Cardiac fibroblast (primary cell): ENCODE measurements around the gene AMZ1.

Source experiments
- DNase-seq, 2 donors: peaks; one replicate each; pipeline versions ENCODE4 v3.0.0 to v3.0.0-alpha.2; 2010; ENCODE audit warnings: low read depth in 2 of 2
- H3K4me3 ChIP-seq, 2 donors: replicated peaks in 1 of 2; 1 replicate in 1 of 2; 2 replicates in 1 of 2; pipeline ENCODE4 v1.5.1; 2011; ENCODE audit warnings: low read depth in 2 of 2, low read length in 2 of 2, mild to moderate bottlenecking in 2 of 2, moderate library complexity in 1 of 2
- TF ChIP-seq, protein P1 (sequence below): IDR thresholded peaks from one replicate; pipeline ENCODE4 v1.5.1; 2011; ENCODE audit warnings: low read depth, mild to moderate bottlenecking, low read length, inconsistent platforms

Gene AMZ1

DNA sequence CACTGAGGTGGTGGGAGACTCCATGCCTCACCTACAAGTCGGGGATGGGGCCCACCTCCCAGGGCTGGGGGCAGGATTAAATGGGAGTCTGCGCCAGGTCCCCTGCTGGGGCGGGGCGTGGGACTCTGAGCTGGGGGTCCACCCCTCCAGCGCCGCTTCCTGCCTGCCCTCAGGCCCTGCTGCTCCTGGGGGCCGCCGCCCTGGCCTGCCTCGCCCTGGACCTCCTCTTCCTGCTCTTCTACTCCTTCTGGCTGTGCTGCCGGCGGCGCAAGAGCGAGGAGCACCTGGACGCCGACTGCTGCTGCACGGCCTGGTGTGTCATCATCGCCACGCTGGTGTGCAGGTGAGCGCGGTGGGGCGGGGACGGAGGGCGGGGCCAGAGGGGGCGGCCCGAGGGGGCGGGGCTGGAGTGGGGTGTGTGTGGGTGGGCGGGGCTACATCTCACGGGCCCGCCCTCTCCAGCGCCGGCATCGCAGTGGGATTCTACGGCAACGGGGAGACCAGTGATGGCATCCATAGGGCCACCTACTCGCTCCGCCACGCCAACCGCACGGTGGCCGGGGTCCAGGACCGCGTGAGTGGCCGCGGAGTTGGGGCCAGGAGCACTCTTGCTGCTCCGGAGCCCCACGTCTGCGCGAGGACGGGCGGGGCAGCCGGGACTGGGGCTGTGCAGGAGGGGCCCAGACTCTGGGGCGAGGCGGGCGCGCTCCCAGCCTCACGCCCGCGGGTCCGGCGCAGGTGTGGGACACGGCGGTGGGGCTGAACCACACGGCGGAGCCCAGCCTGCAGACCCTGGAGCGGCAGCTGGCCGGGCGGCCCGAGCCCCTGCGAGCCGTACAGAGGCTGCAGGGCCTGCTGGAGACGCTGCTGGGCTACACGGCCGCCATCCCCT, 41.1 kb upstream of the AMZ1 start:
- TF ChIP-seq, protein P1, sequence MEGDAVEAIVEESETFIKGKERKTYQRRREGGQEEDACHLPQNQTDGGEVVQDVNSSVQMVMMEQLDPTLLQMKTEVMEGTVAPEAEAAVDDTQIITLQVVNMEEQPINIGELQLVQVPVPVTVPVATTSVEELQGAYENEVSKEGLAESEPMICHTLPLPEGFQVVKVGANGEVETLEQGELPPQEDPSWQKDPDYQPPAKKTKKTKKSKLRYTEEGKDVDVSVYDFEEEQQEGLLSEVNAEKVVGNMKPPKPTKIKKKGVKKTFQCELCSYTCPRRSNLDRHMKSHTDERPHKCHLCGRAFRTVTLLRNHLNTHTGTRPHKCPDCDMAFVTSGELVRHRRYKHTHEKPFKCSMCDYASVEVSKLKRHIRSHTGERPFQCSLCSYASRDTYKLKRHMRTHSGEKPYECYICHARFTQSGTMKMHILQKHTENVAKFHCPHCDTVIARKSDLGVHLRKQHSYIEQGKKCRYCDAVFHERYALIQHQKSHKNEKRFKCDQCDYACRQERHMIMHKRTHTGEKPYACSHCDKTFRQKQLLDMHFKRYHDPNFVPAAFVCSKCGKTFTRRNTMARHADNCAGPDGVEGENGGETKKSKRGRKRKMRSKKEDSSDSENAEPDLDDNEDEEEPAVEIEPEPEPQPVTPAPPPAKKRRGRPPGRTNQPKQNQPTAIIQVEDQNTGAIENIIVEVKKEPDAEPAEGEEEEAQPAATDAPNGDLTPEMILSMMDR: no peak
- no peak overlapping the region for H3K4me3 ChIP-seq
- DNase-seq: no peak

DNA sequence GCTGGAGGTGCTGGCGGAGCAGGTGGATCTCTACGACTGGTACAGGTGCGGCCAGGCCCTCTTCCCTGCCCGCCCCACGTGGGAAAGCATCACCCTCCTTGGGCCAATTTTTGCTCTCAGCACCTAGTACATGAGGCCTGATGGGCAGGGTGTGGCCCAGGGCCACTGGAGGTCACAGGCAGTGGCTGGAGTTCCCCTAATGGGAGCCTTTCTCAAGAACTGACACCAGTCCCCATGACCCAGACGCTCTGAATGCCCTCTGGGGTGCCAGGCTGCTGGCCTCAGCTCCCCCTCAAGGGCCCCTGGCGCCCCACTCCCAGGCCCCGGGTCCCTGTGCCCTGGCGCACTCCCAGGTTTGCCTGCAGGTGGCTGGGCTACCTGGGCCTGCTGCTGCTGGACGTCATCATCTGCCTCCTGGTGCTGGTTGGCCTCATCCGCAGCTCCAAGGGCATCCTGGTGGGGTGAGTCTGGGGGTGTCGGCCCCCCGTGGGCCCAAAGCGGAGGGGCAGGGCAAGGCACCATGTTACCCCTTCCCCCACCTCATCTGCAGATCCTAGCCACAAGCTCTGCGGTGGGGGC, 40.3 kb upstream of the AMZ1 start:
- no peak for DNase-seq
- TF ChIP-seq, protein P1: no peak
- no peak overlapping the region for H3K4me3 ChIP-seq

DNA sequence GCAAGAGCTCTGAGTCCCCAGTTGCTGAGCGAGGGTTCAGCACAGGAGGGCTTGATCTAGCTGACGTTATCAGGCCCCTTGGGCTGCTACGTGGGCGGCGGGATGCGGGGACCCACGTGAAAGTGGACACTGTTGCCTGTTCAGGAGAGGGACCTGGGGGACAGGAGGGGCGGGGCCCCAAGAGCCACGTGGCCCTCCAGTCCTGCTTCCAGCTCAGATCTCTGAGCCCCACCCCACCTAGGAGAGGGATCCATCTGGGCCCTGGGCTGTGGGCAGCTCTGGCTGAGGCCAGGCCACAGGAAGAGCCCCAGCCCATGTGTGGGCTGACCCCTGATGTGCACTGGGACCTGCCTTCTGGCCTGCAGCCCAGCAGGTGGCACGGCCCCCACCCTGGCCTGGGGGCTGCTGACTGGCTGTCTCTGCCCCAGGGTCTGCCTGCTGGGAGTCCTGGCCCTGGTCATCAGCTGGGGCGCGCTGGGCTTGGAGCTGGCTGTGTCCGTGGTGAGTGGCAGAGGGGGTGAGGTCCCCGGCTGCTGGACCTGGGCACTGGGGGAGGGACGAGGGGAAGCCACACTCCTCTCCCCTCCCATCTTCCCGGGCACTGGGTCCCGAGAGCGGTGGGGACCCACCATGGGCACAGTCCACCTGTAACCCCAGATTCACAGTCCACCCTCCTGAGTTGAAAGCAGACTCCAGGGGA, 38.7 kb upstream of the AMZ1 start:
- DNase-seq: no peak
- H3K4me3 ChIP-seq: no peak overlapping the region
- TF ChIP-seq, protein P1: no peak

DNA sequence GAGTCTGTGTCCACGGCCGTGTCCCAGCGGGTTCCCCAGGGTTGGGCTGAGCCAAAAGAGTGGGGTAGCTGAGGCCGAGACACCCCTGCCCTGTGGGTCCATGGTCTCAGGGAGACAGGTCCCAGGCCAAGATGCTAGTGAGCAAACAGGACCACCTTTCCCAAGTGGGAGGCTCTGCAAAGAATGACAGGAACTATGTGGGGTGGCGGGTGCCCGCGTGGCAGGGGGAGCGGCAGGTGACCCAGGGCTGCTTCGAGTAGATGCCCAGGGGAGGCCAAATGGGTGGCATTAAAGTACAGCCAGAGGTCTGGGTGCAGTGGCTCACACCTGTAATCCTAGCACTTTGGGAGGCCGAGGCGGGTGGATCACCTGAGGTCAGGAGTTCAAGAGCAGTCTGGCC, 38.0 kb upstream of the AMZ1 start:
- TF ChIP-seq, protein P1: no peak
- DNase-seq: no peak
- no peak overlapping the region for H3K4me3 ChIP-seq

DNA sequence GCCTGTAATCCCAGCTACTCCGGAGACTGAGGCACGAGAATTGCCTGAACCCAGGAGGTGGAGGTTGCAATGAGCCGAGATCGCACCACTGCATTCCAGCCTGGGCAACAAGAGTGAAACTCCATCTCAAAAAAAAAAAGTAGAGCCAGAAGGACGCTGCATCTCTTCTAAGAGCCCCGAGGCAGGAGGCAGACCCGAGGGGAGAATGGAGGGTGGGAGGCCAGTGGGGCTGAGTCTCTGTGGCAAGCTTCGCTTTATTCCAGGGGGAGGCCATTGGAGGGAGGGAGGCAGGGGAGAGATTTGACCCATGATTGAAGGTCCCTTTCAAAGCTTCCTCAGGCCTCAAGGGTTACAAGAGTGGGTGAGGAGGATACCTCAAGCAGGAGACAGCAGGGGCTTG, 37.6 kb upstream of the AMZ1 start:
- H3K4me3 ChIP-seq: no peak overlapping the region
- TF ChIP-seq, protein P1: no peak
- DNase-seq: no peak

DNA sequence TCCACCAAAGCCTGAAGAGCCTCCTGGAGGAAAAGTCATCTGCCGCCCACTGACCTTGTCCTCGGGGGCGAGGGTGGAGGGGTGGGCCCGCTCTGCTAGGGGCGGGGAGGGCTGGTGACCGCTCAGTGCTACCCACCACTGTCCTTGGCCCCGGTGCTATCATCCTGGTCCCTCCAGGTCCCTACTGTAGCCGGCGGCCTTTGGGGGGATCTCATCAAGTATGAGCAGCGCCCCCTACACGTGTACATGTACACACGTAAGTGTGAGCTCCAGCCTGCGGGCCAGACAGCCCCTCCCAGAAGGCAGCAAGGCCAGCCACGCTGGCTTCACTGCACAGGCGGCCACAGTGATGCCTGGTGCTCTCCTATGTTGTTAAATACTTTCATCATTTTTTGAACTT, 36.7 kb upstream of the AMZ1 start:
- TF ChIP-seq, protein P1: no peak
- peak; percentile 20 to 38 for DNase-seq
- H3K4me3 ChIP-seq: no peak overlapping the region
